ENCODE results near the gene MCM9.

MCM9 gene

GRCh38 chr6:118860363-118860762 lies 74.6 kb downstream of the MCM9 start:
- no peak for DNase-seq

GRCh38 chr6:118859517-118860064 lies 75.4 kb downstream of the MCM9 start:
- DNase-seq: no peak

DNA sequence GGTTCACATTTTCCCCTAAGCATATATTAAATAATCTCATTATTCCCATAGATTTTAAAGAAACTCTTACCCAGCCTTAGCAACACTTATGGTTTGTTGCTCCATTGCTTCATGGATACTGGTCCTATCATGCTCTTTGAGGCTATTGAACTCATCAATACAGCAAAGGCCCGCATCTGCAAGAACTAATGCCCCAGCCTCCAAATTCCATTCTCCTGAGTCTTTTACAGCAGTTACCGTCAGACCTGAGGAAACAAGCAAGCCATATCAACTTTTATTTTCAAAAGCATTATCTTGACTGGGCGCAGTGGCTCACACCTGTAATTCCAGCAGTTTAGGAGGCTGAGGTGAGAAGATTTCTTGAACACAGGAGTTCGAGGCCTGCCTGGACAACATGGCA lies 78.7 kb downstream of the MCM9 start:
- no peak for DNase-seq

GRCh38 chr6:118853408-118853807 lies 81.6 kb downstream of the MCM9 start:
- DNase-seq: no peak

GRCh38 chr6:118844915-118845314 lies 90.0 kb downstream of the MCM9 start:
- no peak for DNase-seq

DNA sequence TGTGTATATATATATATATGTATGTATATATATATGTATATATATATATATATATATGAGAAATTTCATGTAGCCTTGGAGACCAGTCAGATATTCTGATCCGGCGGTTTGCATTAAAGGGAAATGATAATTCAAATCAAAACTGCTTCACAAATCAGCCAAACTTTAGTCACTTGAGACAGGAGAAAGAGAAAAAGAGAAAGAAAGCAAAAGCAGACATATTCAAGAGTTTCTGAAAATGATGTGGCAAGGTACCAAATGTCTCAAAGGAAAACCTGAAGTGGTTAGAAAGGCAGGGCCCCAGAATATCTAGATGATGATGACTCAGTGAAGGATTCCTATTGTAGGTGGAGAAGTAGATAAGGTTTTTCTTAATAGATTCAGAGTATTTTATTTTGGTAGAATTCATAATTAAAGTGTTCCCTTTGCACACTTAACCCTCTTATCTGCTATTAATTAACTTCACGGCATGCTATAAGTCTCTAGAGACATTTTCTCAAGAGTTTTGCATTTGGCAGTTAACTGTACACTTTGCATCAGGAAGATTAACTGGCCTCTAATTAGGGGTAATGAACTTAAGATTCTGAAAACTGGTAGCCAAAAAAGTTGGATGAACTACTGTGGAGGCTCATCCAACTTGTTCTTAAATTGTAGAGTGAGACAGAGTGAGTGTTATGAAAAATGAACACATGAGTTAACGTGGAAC lies 91.1 kb downstream of the MCM9 start:
- no peak for DNase-seq

DNA sequence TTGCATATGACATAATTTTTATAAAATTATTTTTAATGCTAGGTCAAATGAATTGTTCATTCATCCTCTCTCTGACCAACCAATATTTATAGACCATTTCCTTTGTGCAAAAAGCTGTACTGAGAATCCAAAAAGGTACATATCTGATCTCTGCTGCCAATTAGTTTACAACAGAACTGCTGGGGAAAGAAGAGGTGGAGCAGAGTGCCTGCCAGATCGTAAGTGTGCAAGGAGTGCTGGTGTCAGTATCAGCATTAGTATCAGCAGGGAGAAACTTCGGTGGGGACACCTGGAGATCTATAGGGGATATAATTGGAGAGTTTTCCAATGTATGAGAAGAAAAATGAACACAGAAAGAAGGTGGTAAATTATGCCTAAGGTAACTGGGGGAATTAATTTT lies 104.3 kb downstream of the MCM9 start:
- no peak for DNase-seq

GRCh38 chr6:118829817-118830478 lies 105.0 kb downstream of the MCM9 start:
- DNase-seq: no peak

DNA sequence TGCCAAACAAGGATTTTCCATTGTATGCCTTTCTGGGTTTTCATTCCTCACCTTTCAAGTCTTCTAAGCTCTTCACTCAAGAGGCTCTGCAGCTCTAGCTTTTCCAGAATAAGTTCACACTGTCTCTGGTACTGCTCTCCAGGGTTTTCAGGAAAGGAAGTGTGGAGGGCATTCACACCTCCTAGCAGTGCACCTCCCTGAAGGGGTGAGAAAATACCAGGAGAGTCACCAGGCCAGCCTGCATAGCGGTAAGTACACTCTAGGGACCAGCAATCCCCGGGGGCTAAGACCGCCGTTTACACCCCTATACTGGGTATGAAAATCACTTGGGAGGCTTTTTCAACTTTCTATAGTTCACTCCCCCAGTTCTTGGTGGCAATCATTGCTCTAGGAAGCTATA lies 108.9 kb downstream of the MCM9 start:
- DNase-seq: no peak

DNA sequence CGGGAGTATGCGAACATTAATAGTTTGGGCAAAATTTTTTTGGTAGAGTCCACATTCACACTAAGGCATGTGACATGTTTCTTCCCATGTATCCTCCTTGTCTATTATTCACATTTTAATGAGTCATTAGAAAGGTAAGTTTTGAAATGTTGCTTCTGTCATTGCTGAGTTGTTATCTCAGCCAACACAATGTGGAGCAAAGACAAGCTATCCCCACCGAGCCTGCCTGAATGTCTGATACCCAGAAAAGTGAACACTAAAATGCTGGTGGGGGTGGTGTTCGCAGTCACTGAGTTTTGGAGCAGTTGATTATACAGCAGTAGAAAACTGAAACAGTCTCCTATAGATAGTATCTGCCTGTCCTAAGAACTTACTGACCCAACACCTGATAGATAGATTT lies 109.3 kb downstream of the MCM9 start:
- no peak for DNase-seq

- DNase-seq: no peak
Observed at GRCh38 chr6:118815495-118815894, 119.5 kb downstream of the MCM9 start.

GRCh38 chr6:118813775-118814174 lies 121.2 kb downstream of the MCM9 start:
- DNase-seq: no peak

DNA sequence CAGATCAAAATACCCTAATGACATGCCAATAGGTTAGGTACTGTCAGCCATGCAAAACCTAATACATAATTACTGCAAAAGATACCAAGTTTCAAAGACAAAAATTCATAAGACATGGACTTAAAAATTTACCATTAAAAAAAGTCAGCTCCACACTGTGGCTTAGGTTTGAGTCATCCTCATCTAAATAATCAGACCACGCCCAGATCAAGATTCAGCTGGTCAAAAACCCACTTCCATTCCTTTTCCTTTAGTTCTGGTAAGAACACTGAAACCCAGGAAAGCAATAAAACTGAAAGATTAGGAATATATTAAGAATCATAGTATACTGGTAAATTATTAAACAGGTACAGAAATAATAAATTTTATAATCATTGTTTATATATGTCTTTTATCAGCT lies 122.0 kb downstream of the MCM9 start:
- DNase-seq: no peak

DNA sequence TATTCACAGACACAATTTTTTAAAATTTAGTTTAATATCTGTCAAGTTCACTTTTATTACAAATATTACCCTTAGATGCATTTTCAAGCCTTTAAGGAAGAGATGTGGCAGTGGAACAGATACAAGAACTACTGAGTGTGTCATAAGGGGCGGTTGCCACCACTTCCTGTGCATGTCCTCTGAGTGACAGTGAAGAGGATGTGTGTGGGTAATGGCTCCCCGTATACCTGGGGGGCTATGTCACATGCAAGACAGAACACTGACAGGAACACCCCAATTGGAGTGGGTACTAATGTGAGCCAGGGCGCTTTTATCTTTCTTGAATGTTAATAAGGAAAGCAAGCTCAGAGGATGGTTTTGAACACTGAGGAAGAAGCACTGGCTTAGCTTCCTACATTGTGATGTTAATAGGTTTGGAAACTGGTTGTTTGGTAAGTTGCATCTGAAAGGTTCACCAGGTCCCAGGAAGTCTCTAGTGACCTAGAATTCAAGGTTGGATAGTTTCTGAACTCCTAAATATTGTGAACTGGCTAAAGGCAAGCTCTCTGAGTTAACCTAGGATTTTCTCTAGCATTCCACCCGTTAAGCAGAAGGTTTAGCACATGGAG lies 124.4 kb downstream of the MCM9 start:
- peak; percentile 53 for DNase-seq

DNA sequence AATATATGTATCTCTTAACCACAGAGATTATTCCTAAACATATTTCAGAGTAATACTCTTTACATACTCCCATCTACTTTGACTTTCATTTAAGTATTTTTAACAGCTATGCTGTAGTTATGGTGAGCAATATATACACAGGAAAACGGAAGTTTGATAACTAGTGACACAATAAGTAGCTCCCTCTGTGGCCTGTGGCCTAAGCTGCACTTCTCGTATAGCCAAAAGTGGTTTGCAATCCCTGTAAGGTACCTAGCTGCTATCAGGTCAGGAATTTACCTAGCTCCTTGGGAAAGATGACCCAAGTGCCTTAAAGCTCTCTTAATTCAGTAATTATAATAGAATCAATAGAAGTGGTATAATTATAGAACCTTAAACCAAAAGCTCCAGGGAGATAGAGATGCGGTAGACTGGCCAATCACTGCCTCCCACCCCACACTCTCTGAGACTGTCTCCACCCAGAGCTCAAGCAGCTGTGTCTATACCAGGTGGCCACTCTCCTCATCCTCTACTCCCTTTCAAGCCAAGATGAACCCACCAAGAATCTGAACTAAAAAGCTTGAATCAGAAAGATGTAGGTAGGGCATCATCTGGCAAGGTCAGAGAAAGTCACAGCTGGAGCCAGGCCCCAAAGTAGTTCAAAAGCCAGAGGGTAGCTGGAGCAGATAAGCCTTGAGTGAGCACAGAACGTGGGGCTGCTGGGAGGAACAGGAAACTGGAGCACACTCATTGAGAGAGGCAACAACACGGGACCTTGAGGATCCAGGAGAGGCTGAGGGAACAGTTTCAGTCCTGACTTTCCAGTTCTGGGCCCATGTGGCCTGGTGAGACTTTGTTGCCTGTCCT lies 125.9 kb downstream of the MCM9 start:
- DNase-seq: no peak

DNA sequence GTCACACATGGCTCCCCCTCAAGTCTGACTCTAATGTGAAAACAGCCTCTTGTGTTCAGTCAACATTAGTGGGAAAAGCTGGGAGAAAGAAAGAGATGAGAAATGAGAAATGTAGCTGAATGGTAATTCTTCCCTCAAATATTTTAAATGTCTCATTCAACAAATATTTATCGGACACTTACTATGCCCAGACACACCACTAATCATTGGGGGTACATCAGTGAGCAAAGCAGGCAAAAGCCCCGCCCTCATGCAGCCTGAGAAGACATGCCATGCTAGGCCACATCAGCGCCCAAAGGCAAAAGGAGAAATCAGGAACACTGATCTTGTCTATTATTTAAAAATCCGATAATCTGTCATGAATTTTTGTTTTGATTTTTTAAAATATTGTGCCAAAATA lies 130.9 kb downstream of the MCM9 start:
- DNase-seq: no peak

DNA sequence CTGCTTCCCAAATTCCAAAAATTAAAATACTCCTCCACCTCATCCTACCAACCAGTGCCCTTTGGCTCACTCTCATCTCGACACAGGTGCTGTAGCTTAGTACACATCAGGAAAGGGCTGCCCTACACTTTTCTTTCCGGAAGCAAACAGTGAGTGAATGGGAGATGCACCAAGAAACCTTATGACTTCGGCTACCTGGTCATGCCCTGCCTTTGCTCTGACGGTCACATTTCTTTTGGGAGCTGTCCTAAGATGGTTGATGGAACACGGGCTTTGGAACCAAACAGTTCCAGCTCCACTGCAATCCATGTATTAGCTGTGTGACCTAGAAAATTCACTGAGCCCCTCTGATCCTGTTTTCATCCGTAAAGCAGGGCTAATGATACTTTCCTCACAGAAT lies 133.7 kb downstream of the MCM9 start:
- no peak for DNase-seq

- DNase-seq: peak; percentile 69
Observed at GRCh38 chr6:118800394-118801071, 134.4 kb downstream of the MCM9 start.

GRCh38 chr6:118799826-118800225 lies 135.1 kb downstream of the MCM9 start:
- DNase-seq: no peak

DNA sequence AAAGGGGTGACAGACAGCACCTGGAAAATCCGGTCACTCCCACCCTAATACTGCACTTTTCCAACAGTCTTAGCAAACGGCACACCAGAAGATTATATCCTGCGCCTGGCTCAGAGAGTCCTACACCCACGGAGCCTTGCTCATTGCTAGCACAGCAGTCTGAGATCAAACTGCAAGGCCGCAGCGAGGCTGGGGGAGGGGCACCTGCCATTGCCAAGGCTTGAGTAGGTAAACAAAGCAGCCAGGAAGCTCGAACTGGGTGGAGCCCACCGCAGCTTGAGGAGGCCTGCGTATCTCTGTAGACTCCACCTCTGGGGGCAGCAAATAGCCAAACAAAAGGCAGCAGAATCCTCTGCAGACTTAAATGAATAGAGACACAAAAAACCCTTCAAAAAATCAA lies 138.4 kb downstream of the MCM9 start:
- DNase-seq: peak; percentile 76

- no peak for DNase-seq
Observed at GRCh38 chr6:118791499-118791898, 143.5 kb downstream of the MCM9 start.

DNA sequence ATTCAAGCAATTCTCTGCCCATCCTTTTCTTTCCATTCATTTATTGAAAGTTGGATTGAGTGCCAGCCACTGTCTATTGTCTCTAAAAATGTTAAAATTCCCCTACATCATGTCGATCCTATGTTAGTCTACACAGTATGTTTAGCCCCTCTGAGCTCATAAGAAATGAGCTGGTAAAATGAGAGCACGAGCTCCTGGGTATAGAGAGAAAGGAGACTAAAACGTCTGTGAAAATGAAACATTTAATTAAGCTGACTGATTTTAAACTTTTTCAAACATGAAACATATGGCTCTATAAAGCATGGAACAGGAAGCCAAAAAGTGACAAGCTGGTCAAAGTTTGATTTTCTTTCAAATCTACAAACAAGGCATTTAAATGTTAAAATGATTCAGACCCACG lies 145.0 kb downstream of the MCM9 start:
- no peak for DNase-seq

DNA sequence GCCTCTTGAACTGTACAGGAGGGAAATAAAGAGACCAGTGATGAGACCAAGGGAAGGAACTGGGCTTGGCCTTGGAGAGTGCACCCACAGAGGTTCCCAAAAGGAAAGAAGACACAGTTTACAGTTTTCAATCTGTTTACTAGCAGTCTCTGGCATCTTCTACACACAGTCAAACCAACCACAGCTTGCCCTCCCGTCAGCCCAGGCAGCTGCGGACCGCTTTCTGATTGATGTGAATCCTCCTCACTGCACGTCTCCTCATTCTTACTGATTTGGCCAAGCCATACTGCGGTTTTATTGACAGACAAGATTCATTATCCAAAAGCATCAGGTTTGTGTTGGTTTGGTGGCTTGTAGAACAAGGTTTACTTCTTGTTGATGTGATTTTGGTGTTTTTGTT lies 145.5 kb downstream of the MCM9 start:
- no peak for DNase-seq

Data from activated T-cell treated with anti-CD3 and anti-CD28 coated beads, Interleukin-2, amount 50 U/mL, for 1 hour (primary cell).